Heart left ventricle (tissue), 13 donors: ENCODE results near the gene ANKS3.

ENCODE experiments used
- POLR2A ChIP-seq, 2 donors: fragments of 450-650 bp; IDR thresholded peaks; one replicate each; pipeline ENCODE4 v1.6.1; 2017; ENCODE audit warnings: antibody characterized with exemption in 2 of 2, mild to moderate bottlenecking in 2 of 2, moderate library complexity in 2 of 2
- TF ChIP-seq, protein P1 (sequence below), 12 donors: fragments of 200-600 bp; sonication (generic) in 4 of 12; IDR thresholded peaks; one replicate each; pipeline versions ENCODE4 v1.5.0 to v1.8.0; 2018 to 2022; ENCODE audit warnings: antibody characterized with exemption in 12 of 12, mild to moderate bottlenecking in 5 of 12
- donor health status: ischemic (EF 13 %, LVEDD 7.1; RV severe dilation, severe dysfunction).
- donor health status: DM: no; HTN: yes; CAD: no.
- donor health status: DM: no; HTN: no; CAD: no.
- donor health status: ischemic (EF 25% LVEDD 6.9; RV normal size, moderate dysfunction).
- donor health status: ischemic (EF 25% LVEDD 5.7; RV mildly dilated, moderate dysfunction).
- donor health status: ischemic (EF 35%, LVEDD 5.7; RV mildly dilated, moderate dysfunction).
- donor health status: nonischemic (EF 11% LVEDD 7.7; RV severe dilation, severe dysfunction).
- donor health status: DM: yes; HTN: yes; CAD: no.
- donor health status: PGD.
- donor health status: ischemic (EF 29% LVEDD 5.4; RV normal size, mild dysfunction).
- donor health status: nonischemic (EF 23%, LVEDD 6.1; RV moderate dilation, normal function).

DNA sequence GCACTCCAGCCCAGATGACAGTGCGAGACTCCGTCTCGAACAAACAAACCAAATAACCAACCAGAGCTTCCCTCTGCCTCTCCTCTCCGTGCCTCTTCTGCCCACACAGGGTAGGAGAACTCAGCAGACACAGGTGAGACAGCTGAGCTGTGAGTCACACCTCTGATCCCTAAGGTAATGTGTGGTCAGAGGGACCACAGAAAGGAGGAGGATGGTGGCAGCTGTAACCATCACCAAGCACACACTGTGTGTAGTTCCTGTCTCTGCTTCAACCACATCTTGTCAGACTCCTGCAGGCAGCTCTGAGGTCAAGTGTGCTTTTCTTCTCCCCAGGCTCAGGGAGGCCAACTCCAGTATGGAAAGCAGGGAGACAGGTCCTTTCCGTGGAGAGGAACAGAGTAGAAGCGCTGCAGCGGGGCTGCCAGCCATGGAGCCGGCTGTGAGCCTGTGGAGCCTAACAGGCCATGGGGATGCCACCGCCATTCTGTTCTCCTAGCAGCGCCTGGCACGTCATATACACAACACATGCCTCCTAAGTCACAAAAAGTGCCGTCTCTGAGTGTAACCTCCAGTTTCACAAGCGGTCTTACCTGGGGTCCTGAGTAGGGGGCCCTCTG lies 33.6 kb downstream of the ANKS3 start:
- TF ChIP-seq, protein P1, sequence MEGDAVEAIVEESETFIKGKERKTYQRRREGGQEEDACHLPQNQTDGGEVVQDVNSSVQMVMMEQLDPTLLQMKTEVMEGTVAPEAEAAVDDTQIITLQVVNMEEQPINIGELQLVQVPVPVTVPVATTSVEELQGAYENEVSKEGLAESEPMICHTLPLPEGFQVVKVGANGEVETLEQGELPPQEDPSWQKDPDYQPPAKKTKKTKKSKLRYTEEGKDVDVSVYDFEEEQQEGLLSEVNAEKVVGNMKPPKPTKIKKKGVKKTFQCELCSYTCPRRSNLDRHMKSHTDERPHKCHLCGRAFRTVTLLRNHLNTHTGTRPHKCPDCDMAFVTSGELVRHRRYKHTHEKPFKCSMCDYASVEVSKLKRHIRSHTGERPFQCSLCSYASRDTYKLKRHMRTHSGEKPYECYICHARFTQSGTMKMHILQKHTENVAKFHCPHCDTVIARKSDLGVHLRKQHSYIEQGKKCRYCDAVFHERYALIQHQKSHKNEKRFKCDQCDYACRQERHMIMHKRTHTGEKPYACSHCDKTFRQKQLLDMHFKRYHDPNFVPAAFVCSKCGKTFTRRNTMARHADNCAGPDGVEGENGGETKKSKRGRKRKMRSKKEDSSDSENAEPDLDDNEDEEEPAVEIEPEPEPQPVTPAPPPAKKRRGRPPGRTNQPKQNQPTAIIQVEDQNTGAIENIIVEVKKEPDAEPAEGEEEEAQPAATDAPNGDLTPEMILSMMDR (IDR thresholded peaks at IDR 0.05), result no peak
- no peak for TF ChIP-seq POLR2A (IDR thresholded peaks at IDR 0.05)
